DMS79 treated with DMSO at 0.1 percent for 48 hours (cell line): ENCODE measurements around the gene BMPR2.
A peak's percentile ranks its signal among the peaks of the same experiment; 100 is the strongest.
"Not testable (repeated sequence)": the region's sequence is repeated elsewhere in the genome, so short reads cannot be mapped to it uniquely, and the experiment has no call there.

ENCODE experiments used
- DNase-seq: peaks from one replicate; lab custom pipeline; 2025; lab: John Stamatoyannopoulos, UW

BMPR2 gene

GRCh38 chr2:202535290-202535689, 159.2 kb downstream of the BMPR2 start:
- DNase-seq = not testable (repeated sequence)

- peak; percentile 88 for DNase-seq
Observed at GRCh38 chr2:202541137-202541536, 165.0 kb downstream of the BMPR2 start.

- no peak for DNase-seq
Observed at GRCh38 chr2:202542142-202542541, 166.0 kb downstream of the BMPR2 start.

GRCh38 chr2:202545523-202545922, 169.4 kb downstream of the BMPR2 start:
- DNase-seq = no peak

GRCh38 chr2:202545931-202546330, 169.8 kb downstream of the BMPR2 start:
- peak; percentile 6 for DNase-seq

- DNase-seq = not testable (repeated sequence)
Observed at GRCh38 chr2:202546499-202547141, 170.5 kb downstream of the BMPR2 start.

- DNase-seq = no peak
Observed at GRCh38 chr2:202548240-202548639, 172.1 kb downstream of the BMPR2 start.

GRCh38 chr2:202551000-202551399, 174.9 kb downstream of the BMPR2 start:
- DNase-seq = not testable (repeated sequence)

GRCh38 chr2:202555356-202555755, 179.2 kb downstream of the BMPR2 start:
- no peak for DNase-seq

- DNase-seq = no peak
Observed at GRCh38 chr2:202560200-202560599, 184.1 kb downstream of the BMPR2 start.

GRCh38 chr2:202564226-202564625, 188.1 kb downstream of the BMPR2 start:
- no peak for DNase-seq

- no peak for DNase-seq
Observed at GRCh38 chr2:202566286-202566685, 190.2 kb downstream of the BMPR2 start.

- no peak for DNase-seq
Observed at GRCh38 chr2:202574541-202574940, 198.4 kb downstream of the BMPR2 start.

GRCh38 chr2:202575194-202575593, 199.1 kb downstream of the BMPR2 start:
- DNase-seq = not testable (repeated sequence)

GRCh38 chr2:202577250-202578183, 201.4 kb downstream of the BMPR2 start:
- no peak for DNase-seq

GRCh38 chr2:202582846-202583245, 206.7 kb downstream of the BMPR2 start:
- DNase-seq = not testable (repeated sequence)

- DNase-seq = no peak
Observed at GRCh38 chr2:202583709-202584219, 207.6 kb downstream of the BMPR2 start.

GRCh38 chr2:202588647-202589581, 212.8 kb downstream of the BMPR2 start:
- DNase-seq = peak; percentile 92

- no peak for DNase-seq
Observed at GRCh38 chr2:202589582-202589949, 213.4 kb downstream of the BMPR2 start.

- DNase-seq = no peak
Observed at GRCh38 chr2:202592566-202592965, 216.4 kb downstream of the BMPR2 start.

- no peak for DNase-seq
Observed at GRCh38 chr2:202599105-202599504, 223.0 kb downstream of the BMPR2 start.

- DNase-seq = no peak
Observed at GRCh38 chr2:202599911-202600310, 223.8 kb downstream of the BMPR2 start.
